GM12878 (cell line): Measurements from ENCODE around the gene CFAP161.

Source experiments
- TF ChIP-seq, protein P1 (sequence below), 3 experiments: IDR thresholded peaks in 2 of 3; conservative IDR thresholded peaks in 1 of 3; 2 replicates each; pipeline ENCODE4 v1.5.1; 2011; ENCODE audit warnings: low read depth in 3 of 3, low read length in 3 of 3, mild to moderate bottlenecking in 3 of 3, control low read depth in 2 of 3, moderate library complexity in 2 of 3, inconsistent platforms in 1 of 3, mixed read lengths in 1 of 3; ENCODE audit not compliant: control insufficient read depth in 2 of 3, insufficient read depth in 1 of 3; ENCODE audit errors: extremely low read depth in 1 of 3
- TF ChIP-seq, protein P2 (sequence below): fragments of 450-650 bp; IDR thresholded peaks from 2 replicates; pipeline ENCODE4 v1.6.1; 2017; ENCODE audit warnings: mild to moderate bottlenecking

DNA sequence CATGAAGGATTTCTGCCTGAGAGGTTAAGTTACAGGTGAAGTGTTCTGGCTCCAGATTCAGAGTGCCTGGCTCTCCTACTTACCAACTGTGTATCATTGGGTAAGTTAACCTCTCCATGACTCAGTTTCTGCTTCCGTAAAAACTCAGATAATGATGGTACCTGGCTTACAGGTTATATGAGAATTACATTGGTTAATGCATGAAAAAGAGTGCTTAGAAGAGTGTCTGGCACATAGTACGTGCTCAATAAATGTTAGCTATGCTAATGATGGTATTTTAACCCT is 23.8 kb downstream of the CFAP161 start:
- TF ChIP-seq, protein P1, sequence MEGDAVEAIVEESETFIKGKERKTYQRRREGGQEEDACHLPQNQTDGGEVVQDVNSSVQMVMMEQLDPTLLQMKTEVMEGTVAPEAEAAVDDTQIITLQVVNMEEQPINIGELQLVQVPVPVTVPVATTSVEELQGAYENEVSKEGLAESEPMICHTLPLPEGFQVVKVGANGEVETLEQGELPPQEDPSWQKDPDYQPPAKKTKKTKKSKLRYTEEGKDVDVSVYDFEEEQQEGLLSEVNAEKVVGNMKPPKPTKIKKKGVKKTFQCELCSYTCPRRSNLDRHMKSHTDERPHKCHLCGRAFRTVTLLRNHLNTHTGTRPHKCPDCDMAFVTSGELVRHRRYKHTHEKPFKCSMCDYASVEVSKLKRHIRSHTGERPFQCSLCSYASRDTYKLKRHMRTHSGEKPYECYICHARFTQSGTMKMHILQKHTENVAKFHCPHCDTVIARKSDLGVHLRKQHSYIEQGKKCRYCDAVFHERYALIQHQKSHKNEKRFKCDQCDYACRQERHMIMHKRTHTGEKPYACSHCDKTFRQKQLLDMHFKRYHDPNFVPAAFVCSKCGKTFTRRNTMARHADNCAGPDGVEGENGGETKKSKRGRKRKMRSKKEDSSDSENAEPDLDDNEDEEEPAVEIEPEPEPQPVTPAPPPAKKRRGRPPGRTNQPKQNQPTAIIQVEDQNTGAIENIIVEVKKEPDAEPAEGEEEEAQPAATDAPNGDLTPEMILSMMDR (IDR thresholded peaks at IDR 0.05 in 2 of 3, conservative IDR thresholded peaks at IDR 0.05 in 1 of 3; ENCODE audit: control insufficient read depth in 2 of 3, extremely low read depth in 1 of 3, insufficient read depth in 1 of 3, low read depth in 3 of 3, low read length in 3 of 3), result no peak
- TF ChIP-seq, protein P2, sequence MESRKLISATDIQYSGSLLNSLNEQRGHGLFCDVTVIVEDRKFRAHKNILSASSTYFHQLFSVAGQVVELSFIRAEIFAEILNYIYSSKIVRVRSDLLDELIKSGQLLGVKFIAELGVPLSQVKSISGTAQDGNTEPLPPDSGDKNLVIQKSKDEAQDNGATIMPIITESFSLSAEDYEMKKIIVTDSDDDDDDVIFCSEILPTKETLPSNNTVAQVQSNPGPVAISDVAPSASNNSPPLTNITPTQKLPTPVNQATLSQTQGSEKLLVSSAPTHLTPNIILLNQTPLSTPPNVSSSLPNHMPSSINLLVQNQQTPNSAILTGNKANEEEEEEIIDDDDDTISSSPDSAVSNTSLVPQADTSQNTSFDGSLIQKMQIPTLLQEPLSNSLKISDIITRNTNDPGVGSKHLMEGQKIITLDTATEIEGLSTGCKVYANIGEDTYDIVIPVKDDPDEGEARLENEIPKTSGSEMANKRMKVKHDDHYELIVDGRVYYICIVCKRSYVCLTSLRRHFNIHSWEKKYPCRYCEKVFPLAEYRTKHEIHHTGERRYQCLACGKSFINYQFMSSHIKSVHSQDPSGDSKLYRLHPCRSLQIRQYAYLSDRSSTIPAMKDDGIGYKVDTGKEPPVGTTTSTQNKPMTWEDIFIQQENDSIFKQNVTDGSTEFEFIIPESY, result no peak
